ENCODE results near the gene ATRAID.
"Not testable (repeated sequence)": the region's sequence is repeated elsewhere in the genome, so short reads cannot be mapped to it uniquely, and the experiment has no call there.

The ATRAID gene

DNA sequence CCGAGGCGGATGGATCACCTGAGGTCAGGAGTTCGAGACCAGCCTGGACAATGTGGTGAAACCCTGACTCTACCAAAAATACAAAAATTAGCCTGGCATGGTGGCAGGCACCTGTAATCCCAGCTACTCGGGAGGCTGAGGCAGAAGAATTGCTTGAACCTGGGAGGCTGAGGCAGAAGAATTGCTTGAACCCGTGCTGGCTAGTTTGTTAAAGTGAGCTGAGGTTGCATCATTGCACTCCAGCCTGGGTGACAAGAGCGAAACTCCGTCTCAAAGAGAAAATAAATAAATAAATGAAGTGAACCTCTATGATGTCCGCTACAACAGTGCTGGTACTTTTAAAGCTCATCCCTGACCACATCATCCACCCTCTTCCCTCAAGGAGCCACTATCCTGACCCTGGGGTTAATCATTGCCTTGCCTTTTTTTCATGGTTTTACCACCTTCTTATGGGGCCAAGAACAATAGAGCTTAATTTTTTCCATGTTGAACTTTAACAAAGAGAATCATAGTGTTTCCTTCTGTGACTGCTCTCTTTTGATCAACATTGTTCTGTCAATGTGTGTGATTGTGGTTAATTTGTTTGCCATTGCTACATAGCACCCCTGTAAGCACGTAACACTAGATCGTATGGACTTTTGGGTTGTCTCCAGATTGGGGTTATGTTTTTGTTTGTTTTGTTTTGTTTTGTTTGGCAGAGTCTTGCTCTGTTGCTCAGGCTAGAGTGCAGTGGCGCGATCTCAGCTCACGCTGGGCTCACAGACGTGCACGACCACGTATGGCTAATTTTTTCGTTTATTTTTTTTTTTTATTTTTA, 17.1 kb upstream of the ATRAID start:
- DNase-seq (ENCODE audit: low read depth, low spot score), result no peak

DNA sequence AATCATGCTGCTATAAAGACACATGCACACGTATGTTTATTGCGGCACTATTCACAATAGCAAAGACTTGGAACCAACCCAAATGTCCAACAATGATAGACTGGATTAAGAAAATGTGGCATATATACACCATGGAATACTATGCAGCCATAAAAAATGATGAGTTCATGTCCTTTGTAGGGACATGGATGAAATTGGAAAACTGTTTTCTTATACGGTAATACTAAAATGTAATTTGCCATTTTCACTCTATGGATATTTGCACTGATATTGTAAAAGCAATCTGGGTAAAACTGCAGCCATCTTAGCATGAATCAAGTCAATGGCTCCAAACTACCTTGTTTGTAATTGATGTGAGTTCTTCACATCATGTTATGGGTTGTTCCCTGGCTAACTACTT, 16.0 kb upstream of the ATRAID start:
- not testable (repeated sequence) for DNase-seq (ENCODE audit: low read depth, low spot score)

DNA sequence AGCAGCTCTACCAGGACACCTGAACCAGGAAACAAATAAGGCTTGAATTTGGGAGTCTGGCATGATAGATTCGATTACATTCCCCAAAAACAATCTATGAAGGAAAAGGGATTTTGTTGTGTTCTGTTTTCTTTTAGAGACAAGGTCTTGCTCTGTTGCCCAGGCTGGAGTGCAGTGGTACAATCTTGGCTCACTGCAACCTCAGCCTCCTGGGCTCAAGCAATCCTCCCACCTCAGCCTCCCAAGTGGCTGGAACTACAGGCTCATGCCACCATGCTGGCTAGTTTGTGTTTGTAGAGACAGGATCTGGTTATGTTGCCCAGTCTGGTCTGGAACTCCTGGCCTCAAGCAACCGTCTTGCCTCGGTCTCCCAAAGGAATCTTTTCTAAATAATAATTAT, 13.8 kb upstream of the ATRAID start:
- not testable (repeated sequence) for DNase-seq (ENCODE audit: low read depth, low spot score)

DNA sequence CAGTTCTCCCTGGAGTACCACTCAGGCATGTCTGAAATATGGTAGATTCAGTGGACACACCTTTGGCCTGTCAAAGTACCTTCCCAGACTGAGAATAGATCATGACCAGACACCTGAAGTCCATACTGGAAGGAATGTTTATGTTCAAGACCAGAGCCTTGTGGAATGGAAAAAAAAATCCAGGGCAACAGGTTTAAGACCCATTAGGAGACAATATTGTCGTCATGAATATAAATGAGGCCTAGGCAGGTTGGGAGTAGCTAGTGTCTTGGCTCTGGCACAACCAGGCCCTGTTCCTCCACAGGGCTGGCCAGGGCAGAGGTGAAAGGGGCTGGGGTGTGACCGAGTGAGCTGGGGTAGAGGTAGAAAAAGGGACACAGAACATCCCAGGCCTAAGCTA, 13.2 kb upstream of the ATRAID start:
- DNase-seq (ENCODE audit: low read depth, low spot score), result no peak

DNA sequence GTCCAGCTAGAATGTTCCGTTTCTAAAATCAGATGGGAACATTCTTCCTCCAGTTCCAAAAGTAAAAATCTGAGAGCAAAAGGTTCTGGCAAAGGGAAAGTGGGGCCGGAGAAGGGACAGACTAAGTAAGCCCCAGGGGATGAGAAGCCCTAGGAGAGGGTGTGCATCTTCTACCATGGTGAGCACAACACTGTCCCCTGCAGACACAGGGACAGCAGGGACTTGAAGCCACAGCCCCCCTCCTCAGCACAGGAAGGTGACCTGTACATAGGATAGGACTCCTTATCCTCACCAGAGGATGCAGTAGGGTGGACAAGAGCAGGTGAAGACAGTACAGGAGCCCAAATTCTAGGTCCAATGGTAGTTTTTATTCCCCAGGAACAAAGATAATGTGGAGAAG, 12.6 kb upstream of the ATRAID start:
- DNase-seq (ENCODE audit: low read depth, low spot score), result no peak

DNA sequence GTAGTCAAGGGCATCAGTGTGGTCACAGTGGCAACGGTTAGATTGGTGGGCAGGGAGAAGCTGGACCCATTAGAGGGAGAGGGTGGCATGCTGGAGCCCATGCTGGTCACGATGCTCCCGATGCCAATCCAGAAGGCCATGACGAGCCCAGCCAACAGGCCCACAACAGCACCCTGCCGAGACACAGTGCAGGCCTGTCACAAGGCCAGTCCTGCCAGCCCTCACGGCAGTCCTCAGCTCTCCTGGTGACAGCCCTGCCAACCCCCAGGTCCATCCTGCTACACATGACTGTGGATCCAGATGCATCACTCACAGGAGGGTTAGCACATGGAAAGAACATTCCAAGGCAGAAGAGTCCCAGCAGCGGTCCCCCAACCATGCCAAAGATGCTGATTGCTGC, 10.2 kb upstream of the ATRAID start:
- DNase-seq (ENCODE audit: low read depth, low spot score), result no peak

DNA sequence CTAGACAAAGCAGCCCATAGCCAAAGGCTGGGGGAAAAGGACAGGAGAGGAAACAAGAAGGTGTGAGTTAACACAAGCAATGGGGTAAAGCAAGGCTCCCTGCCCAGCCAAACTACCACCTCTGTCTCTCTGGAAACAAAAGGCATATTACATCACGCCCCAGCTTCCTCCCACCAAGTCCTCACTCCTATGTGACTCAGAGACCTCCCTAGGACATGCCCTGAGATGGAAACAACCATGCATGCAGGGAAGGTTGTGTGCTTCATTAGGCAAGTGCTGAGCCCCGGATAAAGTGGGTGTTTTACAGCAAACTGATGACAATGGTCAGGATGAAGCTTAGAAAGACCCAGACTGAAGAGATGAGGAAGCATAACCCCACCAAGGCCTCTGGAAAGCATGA, 9.0 kb upstream of the ATRAID start:
- DNase-seq (ENCODE audit: low read depth, low spot score), result no peak

DNA sequence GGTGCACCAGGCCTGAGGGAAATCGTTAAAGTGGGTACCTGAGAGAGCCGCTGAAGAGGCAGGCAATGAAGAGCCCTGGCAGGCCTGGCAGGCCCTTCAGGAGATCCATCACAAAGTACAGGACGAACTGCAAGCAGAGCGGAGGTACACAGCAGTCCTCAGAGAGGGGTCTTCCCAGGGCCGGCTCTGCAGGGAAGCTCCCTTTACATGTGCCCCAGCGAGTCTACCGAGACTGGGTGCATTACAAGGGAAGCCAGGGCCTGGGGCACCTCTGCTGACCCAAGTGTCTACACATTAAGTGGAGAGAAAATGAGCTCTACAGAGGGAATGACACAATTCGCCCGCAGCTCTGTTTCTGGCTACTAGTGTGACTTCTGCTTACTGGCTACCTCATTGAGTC, 8.1 kb upstream of the ATRAID start:
- DNase-seq (ENCODE audit: low read depth, low spot score), result no peak

DNA sequence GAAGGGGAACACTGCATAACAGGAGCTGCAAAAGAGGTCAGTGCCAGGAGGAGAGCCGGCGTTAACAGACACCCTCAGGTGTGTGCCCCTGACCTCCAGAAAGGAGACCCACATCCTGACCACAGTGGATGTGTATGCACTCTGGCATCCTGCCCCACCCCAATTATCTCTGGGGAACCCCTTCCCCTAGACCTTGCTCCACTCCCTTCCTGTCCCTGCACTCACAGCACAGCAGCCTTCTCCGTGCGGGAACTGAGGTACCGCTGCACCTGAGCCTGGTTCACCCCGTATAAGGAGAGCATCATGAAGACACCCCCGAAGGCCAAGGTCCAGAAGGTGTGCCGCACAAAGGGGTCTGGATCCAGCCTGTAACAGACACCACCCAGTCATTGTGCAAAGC, 7.3 kb upstream of the ATRAID start:
- DNase-seq (ENCODE audit: low read depth, low spot score), result no peak

DNA sequence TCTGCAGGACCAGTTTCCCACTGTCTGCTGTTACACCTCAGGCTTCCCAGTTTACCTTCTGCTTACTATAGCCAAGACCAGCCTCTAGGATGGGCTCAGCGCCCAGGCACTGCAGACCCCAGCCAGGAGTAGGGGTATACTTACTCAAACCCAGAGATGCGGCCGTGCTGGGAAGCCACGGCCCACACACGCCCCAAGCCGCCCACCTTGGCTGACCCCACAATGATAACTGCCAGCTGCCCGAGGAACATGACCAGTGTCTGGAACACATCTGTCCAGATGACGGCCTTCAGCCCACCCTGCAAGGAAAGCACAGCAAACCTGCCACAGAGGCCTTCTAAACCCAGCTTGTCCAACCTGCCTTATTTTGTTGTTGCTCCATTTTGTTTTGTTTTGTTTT, 6.6 kb upstream of the ATRAID start:
- no peak for DNase-seq (ENCODE audit: low read depth, low spot score)

DNA sequence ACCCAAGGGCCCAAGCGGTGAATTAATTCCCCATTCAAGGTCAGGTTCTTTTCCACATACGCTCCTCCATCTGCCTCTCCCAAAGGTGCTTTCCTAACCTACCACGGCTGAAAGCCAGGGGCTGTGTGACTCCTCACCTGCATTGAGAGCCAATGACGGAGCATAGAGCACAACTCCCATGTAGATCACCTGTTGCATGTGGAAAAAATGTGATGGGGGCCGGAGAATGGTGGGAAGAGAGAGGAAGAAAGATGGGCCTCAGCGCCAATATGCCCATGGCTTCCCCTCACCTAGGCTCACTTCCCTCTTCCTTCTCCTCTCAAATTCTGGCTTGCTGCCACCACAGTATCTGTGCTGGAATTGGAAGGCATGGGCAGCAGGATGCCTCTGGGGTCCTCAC, 5.5 kb upstream of the ATRAID start:
- no peak for DNase-seq (ENCODE audit: low read depth, low spot score)

DNA sequence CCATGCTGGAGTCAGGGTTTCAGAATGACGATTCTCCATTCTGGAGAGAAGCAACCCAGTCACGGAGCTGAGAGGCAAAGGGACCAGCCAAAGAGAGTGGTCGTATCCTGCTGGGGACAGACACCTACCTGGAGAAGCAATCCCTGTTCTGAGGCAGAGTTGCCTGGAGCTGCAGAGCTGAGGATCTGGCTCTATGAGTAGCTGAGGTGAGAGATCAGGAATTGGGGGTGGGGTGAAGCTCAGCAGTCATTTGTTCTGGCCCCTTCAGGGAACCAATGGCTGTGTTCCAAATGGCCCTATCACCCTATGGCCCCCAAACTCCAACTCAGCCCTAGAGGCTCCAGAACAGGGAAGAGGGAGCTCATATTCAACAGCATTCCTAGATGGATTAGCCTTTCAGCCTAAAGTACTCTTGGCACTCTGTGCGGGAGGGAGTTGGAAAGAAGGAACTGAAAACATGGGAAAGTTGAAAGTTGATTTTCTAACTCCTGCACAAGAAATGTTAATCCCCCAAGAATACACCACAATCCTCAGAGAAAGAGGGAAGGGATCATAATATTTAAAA, 3.3 kb upstream of the ATRAID start:
- DNase-seq (ENCODE audit: low read depth, low spot score), result no peak

DNA sequence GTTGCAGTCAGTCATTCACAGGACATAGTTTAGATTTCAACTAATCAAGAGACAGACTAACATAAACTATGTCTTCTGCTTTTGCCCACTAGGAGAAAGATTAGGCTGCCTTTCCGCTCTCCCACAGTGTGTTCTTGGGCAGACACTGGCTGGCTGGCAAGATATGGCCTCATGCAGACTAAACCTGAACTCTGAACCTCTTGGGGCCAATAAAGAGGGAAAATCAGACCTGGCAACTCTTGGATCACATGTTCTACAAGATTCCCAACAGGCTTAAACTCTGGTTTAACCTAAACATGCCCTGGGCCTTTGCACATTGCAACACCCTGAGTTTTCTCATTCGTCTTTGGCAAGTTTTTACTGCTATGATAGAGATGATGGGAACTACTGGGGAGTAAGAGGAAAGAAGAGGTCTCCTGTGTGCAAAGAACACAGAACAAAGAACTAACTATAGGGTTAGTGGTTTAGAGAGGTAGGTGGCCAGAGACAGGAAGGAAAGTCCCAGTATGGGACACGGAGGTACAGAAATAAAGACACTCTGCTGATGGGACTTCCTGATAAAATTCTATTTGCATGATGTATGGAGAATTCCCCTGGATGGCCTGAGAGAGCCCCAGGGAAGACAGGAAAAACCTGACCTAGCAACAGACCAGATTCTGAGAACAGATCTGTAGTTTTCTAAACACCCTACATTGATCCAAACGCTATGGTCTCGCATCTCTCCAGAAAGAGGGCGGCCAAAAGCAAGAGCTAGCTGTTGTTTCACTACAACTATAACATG, 2.0 kb upstream of the ATRAID start:
- DNase-seq (ENCODE audit: low read depth, low spot score), result no peak

DNA sequence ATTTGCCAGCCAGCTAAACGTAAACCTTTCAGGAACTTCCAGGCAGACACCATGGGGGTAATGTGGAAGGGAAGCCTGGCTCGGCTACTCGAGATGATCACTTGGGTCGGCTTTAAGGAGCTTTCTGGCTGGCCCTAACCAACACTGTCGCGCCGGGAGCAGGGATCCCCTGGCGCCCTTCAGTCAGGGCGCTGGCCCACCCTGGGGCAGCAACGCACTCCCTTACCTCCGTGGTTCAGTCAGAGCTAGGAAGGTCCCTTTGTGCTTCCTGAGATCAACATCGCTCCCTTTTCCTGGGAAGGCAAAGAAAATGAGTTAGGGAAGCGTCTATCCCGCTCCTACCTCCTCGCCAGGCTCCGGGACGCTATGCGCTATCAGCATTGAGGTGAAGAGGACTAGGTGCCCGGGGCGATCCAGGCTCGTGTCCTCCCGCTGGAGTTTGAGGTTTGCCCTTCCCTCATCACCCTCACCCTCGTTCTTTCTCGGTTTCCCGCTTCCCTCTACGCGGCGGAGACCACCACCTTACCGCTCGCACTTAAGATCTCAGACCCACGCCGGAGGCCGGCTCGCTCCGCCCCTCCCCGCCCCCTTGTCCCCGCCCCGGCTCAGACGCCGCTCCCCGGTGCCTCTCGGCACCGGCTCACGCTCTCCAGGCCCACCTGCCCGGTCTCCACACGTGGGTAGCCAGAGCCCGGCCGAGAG, 449 bp upstream of the ATRAID start:
- DNase-seq (ENCODE audit: low read depth, low spot score), result no peak

DNA sequence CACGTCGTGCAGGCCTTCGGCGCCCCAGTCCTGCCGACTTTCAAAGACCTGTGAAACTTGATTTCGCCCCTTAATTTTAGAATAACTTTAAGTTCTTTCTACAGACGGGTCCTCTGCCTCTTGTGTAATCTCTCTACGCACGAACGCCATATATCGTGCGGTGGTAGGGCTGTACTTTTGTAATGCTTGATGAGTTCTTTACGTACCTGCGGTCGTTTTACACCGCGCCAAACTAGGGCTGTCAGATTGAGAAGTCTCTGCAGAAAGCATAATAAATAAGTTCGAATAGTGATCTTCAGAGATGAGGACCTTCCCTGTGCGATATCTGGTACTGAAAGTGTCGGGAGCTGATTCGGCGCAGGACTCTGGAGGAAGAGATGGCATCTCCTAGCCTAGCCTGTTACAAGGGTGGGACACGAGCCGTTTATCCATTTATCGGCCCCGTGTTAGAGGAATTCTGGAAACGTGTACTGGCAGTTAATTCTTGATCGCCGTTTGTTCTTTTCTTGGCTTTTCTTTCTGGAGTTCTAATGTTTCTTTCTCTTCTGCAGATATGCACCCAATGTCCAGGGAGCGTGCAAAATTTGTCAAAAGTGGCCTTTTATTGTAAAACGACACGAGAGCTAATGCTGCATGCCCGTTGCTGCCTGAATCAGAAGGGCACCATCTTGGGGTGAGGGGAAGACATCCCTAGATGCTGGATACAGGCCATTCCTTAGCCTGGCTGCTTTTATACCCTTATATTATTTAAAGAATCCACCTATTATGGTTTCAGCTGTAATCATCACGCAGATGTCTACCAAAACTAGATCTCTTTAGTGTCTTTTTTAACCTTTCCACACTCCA, 1.0 kb downstream of the ATRAID start:
- DNase-seq (ENCODE audit: low read depth, low spot score), result no peak

DNA sequence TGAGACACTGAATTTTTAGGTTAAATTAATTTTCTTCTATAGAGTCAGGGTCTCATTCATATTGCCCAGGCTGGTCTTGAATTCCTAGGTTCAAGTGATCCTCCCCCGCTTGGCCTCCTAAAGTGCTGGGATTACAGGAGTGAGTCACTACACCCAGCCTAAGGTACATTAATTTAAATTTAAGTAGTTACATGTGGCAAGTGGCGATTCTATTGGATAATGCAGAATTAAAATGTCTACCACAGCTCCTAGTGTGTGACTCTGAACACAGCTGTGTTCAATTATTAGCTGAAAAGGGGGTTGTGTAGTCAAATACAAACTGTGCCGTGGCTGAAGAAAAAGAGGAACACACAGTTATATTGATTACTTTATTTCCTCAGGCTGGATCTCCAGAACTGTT, 3.1 kb downstream of the ATRAID start:
- no peak for DNase-seq (ENCODE audit: low read depth, low spot score)

DNA sequence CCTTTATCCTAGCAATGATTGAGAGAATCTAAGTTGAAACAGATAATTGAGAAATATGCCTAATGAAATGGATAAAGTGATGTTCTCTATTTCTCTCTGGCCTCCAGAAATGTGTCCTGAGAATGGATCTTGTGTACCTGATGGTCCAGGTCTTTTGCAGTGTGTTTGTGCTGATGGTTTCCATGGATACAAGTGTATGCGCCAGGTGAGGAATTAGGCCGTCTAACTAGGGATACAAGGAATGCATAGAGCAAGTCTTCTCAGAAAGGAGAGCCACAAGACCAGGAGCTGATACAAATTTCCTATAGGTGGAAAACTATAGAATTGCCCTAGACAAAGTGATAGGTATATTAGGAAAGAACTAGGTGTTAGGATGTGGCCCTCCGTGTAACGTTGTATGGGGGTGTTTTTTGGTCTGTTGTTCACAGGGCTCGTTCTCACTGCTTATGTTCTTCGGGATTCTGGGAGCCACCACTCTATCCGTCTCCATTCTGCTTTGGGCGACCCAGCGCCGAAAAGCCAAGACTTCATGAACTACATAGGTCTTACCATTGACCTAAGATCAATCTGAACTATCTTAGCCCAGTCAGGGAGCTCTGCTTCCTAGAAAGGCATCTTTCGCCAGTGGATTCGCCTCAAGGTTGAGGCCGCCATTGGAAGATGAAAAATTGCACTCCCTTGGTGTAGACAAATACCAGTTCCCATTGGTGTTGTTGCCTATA, 4.7 kb downstream of the ATRAID start:
- DNase-seq (ENCODE audit: low read depth, low spot score), result no peak

DNA sequence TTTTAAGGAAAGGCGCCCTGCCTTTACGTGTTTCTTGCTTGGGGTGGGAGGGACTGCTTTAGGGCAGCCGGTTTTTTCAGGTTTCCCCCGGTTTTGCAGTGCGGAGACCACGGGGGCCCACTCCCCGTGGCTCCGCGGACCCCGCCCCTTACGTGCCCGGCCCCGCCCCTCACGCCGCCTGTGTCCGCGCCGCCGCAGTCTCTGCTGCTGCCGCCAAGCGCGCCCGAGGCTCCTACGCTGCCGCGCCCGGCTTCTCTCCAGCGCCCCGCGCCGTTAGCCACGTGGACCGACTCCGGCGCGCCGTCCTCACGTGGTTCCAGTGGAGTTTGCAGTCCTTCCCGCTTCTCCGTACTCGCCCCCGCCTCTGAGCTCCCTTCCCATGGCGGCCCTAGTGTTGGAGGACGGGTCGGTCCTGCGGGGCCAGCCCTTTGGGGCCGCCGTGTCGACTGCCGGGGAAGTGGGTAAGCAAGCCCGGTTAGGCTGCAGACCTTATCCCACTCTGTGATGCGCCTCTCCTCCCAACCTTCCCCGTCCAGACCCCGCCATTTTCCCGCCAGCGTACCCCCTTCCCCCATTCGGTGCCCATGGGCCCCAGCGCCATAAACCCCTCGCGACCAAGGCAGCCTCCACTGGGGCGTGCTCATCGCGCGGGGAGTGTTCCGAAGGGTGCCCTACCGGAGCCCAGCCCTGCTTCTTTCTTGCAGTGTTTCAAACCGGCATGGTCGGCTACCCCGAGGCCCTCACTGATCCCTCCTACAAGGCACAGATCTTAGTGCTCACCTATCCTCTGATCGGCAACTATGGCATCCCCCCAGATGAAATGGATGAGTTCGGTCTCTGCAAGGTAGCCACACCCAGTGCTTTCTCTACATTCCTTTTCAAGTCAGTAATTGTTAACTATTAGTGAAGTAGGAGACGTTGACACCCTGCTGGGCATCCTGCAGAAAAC, 5.6 kb downstream of the ATRAID start, which contains the start of gene CAD:
Gene CAD (plus strand): TSS at position 197 of the 949 bp plus-strand sequence. CDS start 183 bp downstream, at position 380.
- peak; percentile 67 for DNase-seq (ENCODE audit: low read depth, low spot score)

DNA sequence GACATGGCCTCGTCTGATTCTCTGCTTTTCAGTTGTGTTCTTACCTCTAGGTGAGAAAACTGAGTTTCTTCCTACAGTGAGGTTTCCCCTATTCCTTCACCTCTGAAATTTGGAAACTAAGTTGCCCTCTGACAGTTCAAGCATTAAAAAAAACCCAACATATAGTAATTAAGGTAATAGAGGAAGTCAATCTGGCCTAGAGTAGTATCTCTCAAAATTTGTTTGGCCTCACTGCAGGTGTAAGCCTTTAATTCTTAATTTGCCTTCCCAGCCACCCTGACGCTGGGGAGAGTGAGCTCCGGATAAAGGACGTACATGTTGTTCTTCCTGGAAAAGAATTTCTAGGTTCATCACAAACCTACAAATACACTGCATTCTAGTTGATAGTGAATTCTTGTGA, 6.8 kb downstream of the ATRAID start:
- DNase-seq (ENCODE audit: low read depth, low spot score), result no peak

All from smooth muscle cell of the brain vasculature (primary cell).